GM12892 (cell line): ENCODE data around the gene RAB7B.

ENCODE experiments used
- DNase-seq: peaks from one replicate; pipeline ENCODE4 v3.0.0; 2011; ENCODE audit not compliant: insufficient read length
- FAIRE-seq: peaks from 2 replicates; lab custom pipeline; 2011; peaks lifted over from hg19 to GRCh38; lab: Jason Lieb, UNC
- POLR2A ChIP-seq: IDR thresholded peaks from 2 replicates; pipeline ENCODE4 v1.6.1; 2011; ENCODE audit warnings: low read depth, low read length, control low read depth
- POLR2AphosphoS5 ChIP-seq: IDR thresholded peaks from 2 replicates; pipeline ENCODE4 v1.6.1; 2011; ENCODE audit warnings: low read depth, low read length, control low read depth
- TAF1 ChIP-seq: IDR thresholded peaks from 2 replicates; pipeline ENCODE4 v1.6.1; 2011; ENCODE audit warnings: low read depth, mild to moderate bottlenecking, control low read depth, low read length, borderline replicate concordance

The RAB7B gene

DNA sequence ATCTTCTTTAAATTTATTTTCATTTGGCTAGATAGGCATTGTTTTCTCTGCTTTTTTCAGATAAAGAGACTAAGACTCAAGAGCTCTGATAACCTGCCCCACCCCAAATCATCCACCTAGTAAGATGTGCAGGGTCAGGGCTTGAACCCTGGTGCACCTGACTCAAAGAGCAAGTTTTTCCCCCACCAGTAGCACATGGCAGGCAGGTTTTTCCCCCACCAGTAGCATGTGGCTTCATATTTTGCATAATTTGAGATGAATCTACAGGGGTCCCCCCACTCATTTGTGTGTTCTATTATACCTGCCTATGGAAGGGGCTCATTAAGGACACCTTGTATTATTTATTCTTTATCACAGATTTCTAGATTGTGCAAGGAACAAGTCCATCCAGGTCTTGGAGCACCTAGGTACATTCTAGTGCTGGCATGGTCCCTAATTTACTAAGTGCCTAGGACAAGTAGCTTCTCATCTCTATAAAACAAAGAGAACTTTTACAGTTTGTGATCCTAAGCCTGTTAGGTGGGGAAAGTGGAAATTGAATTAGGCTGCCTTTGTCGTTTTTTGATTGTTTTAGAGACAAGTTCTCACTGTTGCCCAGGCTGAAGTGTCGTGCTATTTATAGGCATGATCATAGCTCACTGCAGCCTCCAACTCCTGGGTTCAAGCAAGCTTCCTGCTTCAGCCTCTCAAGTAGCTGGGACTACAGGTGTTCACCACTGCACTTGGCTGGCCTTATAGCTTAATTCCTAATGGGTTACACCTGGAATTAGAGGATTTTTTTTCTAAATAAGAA is 33.7 kb upstream of the RAB7B start:
- FAIRE-seq (peak; percentile 84), DNase-seq (no peak)
- TF ChIP-seq POLR2A (no peak), POLR2AphosphoS5 (no peak), TAF1 (no peak)

DNA sequence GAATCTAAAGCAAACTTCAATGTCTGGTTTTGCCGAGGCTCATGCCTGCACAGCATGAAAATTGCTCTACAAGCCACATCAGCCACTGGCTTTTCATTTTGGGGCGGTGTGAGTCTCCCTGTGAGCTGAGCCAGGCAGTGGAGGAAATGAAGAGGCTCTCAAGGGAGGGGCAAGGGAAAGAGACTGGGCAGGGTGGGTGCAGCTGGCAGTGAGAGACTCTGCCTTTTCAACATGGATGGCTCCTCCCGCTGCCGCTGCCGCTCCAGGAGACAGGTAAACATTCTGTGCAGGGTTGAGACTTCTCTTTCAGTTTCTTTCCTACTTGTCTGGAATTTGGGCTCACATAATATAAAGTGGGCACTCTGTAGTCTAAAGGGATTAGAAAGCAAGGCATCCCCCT is 31.8 kb upstream of the RAB7B start:
- FAIRE-seq: peak; percentile 58
- no peak for DNase-seq
- TF ChIP-seq TAF1: no peak
- no peak for TF ChIP-seq POLR2AphosphoS5
- TF ChIP-seq POLR2A: no peak

DNA sequence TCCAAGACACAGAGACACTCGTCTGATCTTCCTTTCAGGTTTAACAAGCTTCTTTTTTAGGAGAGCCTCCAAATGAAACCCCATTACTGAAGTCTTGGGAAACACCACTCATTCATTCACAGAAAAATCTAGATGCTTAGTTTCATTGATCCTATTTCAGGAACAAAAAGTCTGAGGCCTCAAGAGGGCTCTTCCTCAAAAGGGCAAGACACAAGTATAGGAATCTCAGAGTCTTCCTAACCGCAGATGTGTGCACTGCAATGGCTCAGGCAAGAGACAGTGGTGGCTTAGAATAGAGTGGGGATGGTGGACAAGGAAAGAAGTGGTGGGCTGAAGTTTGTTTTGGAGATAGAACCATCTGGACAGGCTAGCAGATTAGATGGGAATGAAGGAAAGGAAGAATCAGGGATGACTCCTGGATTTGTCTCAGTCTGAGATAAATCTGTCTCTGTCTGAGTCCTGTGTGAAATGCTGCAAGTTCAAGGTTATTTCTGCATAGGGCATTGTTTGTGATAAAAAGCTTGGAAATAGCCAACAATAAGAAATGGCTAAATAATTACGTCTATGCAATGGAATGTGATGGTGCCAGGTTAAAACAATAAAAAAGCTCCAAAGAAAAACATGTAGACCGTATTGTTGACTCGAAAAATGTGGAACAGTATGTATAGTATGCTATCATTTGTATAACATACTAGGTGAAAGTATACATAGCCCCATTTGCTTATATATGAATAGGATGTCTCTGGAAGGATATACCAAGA is 29.4 kb upstream of the RAB7B start:
- DNase-seq (no peak), FAIRE-seq (no peak)
- TF ChIP-seq POLR2AphosphoS5: no peak
- no peak for TF ChIP-seq TAF1
- no peak for TF ChIP-seq POLR2A

DNA sequence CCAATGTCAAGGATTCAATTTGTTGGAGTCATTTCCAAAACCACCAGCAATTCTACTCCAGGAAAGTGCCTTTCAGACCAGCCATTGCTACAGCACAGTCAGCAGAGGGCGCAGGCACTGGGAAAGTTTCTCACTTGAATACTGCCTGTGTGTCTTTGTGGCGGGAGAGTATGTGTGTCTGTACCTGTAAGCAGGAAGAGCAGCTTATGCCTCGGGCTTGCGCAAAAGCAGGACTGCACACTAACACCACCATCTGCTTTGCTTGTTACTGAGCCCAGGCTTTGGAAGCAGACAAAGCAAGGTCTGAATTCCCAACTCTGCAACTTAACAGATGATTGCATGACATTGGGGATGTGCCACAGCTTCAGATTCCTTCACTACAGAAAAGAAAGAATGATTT is 27.5 kb upstream of the RAB7B start:
- TF ChIP-seq POLR2A (no peak), POLR2AphosphoS5 (no peak), TAF1 (no peak)
- DNase-seq (peak; percentile 27), FAIRE-seq (peak; percentile 93)

DNA sequence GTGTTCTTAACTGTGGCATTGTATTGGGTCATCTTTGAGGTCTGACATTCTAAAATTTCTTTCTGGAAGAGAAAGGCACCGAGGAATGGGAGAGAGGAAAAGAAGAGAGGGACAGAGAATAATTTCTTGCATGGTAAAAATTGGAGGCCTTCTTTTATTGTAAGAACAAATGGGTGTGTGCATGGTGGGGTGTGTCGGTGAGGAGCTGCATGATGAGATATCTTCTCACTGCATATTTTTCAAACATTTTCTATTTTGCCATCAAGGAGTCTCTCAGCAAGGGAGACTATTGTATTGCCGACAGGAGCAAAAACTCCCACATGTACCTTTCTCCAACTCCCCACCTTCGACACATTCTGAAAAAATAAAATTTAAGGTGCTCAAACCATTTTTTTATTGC is 27.0 kb upstream of the RAB7B start:
- FAIRE-seq (no peak), DNase-seq (no peak)
- TF ChIP-seq POLR2AphosphoS5 (no peak), TAF1 (no peak), POLR2A (no peak)

DNA sequence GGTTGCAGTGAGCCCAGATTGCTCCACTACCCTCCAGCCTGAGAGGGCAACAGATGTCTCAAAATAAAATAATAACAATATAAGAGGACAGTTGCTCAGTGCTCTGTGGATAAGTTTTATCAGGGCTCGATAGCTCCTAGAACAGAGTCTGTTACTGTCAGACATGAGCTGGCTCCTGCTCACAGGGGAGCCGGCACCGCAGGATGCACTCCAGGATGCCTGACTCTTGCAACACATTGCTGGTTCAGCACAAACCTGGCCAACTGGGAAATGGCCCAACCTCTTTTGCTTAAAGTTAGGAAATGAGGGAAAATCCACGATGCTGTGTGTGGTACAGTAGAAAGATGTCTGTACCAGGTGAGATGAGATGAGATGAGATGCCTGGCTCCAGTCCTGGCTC is 26.3 kb upstream of the RAB7B start:
- no peak for DNase-seq
- FAIRE-seq: no peak
- TF ChIP-seq TAF1: no peak

DNA sequence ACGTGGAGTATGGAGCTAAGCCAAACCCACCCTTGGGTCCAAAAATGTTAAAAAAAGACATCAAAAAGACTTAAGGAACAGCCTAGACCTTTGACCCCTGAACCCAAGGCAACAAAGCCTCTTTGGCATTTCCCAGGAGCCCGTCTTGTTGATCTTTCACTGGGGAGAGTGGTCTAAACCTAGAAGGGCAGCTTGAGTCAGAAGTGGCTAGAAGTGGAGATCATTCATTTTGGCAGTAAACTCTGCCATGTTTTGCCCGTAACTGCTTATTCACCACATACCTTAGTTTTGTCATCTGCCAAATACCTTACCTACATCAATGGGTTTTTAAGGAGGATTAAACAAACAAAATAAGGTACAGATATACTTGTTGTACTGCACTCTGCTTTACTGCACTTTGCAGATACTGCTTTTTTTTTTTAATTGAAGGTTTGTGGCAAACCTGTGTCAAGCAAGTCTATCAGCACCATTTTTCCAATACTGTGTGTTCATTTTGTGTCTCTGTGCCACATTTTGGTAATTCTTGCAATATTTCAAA is 22.2 kb upstream of the RAB7B start:
- TF ChIP-seq TAF1 (no peak), POLR2AphosphoS5 (no peak), POLR2A (no peak)
- FAIRE-seq (no peak), DNase-seq (no peak)

DNA sequence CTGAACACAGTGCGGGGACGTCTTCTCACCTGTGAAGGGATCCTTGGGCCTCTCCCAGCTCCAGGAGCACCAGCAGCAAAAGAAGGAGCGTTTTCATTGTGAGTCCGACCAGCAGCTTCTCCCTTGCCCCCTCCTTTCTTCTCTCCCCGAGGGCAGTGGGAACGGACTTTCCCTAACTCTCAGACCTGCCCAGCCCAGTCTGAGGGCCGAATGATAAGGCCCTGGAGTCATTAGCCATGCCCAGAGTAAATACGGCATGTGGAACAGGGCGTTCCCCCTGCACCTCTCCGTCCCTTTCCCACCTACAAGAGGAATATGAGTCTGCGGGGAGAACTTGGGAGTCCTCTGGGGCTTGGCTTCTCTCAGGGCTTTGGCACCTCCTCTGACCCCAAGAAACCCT is 20.5 kb upstream of the RAB7B start, which contains the start of gene CTSE:
Gene CTSE (minus strand): TSS at position 201 of the 400 bp plus-strand sequence. CDS start 104 bp downstream, at position 97.
- FAIRE-seq (no peak), DNase-seq (no peak)
- TF ChIP-seq POLR2A (no peak), TAF1 (no peak), POLR2AphosphoS5 (no peak)

DNA sequence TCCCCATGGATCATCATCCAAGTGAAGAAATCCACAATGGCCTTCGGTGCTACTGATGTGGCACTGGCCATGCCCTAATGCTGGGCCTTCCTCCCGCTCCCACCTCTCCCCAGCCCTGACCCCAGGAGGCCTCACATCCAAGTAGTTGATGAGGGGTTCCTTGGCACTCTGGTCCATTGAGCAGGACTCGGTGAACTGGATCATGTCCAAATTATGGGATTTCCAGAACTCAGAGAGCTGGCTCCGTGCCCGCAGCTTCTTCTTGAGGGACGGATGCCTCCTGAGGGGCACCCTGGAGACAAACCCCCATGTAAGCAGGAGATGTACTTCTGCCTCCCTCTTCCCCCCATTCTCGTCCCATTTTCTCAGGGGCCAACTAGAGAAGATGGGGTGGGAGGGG is 19.6 kb upstream of the RAB7B start:
- FAIRE-seq (no peak), DNase-seq (no peak)
- no peak for TF ChIP-seq TAF1
- no peak for TF ChIP-seq POLR2A
- TF ChIP-seq POLR2AphosphoS5: no peak

DNA sequence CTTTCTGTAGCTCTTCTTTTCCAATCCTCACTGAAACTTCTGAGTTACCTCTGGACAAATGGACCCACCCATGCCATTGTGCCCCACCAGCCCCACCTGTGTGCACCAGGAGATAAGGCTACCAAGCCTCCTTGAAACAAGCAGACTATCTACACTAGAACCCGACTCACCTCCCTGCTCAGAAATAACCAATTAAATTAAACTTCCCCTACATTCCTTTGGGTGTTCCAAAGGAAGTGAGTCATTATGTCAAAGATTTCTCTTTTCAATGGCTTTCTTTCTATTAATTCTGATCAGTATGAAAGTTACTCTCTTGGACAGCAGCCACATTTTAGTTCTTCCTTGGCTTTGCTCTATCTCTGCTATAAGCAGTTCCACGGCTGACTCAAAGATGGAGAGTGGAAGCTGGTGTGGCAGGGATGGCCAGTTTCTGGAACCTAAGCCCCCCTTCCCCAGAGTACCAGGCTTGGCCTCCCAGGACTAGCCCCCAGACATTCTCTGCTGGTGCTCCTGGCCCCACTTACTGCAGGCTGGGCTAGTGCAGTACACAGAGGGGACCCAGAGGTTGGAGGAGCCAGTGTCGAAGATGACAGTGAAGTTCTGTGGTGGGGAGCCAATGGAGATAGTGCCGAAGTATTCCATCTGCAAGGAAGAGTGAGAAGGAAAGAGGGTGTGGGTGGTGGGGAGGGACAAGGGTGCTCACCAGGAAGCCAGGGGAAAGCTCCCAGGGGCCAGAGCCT is 18.6 kb upstream of the RAB7B start:
- DNase-seq: no peak
- no peak for FAIRE-seq

DNA sequence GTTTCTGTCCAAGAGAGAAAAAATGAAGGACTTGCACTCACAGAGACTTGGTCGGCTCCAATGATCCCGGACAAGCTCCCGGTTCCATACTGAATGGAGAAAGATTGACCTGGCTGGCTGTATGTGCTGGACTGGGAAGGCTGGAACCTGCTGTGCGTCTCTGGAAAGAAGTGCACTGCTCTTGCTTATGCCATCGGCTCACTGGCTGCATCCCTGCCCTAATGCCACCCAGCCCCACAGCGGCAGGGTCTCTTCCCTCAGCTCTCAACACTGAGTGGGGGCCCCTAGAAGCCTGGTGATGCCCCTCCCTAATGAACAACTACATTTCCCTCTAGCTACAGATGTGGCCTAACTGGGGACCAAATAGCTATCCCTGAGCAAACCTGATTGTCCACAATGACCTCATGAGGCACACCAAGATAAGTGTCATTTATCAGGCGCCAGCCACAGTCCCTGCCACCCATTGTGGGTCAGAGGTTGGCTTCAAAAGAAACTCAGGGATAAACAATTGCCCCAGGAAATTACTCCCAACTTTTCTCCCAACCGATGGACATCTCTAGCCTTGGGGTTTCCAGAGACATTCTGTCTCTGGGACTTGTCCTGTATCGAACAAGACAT is 17.9 kb upstream of the RAB7B start:
- DNase-seq (no peak), FAIRE-seq (no peak)
- TF ChIP-seq POLR2AphosphoS5: no peak

More for the DNA sequence above, 18.6 kb upstream of the RAB7B start:
- TF ChIP-seq POLR2AphosphoS5 (no peak), TAF1 (no peak), POLR2A (no peak)
